Measurements from ENCODE around the gene DHRS7.

DHRS7 gene

DNA sequence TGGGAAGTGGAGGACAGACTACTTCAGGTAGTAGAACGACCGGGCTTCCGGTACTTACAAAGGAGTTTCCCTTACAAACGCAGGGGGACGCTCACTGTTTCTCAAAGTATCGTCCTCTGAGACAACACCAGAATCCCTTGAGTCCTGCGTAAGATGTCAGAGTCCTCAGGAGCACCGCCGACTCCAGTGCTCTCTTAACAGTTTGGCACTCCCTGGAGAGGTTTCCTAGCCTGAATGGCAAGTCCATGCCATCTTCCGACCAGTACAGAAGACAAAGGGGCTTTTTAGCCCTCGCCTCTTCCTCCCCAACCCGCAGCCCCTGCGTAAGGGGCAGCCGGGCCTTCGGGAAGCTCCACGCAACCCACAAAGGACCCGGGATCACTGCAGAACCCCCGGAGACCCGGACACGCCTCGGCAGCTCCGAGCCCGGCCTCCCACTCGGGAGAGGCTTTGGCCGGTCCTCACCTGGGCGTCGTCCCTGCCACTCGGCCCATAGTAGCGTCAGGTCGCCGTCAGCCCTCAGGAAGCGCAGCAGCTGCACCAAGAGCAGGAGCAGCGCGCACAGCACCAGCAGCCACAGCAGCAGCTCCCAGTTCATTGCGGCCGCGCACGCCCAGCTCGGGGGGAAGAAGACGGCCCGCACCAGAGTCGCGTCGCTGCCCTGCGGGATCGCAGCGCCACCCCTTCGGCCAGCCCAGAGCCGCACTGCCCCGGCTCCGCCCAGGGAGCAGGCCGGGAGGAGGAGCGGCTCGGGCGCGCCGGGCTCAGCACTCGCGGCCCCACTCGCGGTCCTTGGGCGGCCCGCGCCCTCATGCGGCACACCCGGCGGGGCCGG is at the start of gene DHRS7:
DHRS7 (minus strand) TSS at position 687 of the 835 bp plus-strand sequence; CDS start at position 598, 89 bp downstream.
- H3K4me3 ChIP-seq (ENCODE audit: low read depth, low read length), result peak within 1 kb of the TSS; percentile 81

- no peak overlapping the region for H3K4me3 ChIP-seq (ENCODE audit: low read depth, low read length)
Observed at GRCh38 chr14:60214415-60215126, 49.4 kb upstream of the DHRS7 start.

DNA sequence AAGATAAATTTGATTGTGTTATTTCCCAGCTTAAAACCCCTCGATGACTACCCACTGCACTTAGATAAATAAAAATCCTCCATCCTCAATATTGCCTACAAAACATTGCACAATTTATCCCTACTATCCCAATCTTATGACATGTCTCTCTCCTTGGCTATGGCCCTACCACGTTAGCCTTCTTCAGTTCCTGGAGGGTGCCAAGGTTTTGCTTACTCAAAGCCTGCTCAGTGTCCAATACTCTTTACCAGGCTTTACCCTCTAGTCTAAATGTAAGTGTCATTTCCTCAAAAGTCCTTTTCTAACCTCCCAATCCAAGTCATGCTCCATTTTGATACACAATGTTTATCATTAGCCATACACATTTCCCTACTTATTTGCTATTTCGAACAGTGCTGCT is 48.8 kb upstream of the DHRS7 start:
- H3K4me3 ChIP-seq (ENCODE audit: low read depth, low read length), result no peak overlapping the region

DNA sequence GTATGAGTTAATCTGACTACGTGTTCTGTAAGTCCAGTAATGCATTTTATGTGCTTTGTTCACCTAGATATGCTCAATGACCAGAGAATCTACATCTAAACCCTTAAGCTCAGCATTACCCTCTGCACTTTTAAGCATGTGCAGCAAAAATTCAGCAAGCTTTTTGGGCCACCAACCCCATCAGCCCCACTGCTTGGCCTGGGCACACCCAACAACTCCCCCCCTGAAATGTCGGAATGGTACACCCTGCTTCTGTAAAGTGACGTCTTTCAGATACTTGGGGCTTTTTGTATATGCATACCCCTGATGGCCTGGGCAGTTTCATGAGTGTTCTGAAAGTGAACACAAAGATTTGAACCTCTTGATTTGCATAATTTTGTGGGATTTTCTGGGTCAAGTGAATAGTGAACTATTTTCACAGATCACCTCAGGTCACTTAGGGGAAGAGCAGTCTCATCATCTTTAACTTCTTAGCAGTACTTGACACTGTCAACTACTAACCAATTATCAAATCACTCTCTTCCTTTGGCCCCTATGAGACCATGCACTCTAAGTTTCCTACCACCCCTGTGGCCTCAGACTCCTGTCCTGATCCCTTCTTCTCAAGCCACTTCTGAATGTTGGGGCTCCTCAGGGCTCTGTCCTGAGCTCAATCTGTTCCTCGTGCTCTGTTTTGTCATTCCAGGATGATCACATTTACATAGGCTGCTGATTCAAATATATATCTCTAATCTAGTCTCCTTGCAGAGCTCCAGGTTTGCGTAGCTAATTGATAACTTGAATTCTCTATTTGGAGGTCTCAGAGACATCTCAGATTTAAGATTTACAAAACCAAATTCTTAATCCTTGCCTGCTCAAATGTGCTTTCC is 47.5 kb upstream of the DHRS7 start:
- no peak overlapping the region for H3K4me3 ChIP-seq (ENCODE audit: low read depth, low read length)

GRCh38 chr14:60211153-60211552 is 46.0 kb upstream of the DHRS7 start:
- no peak overlapping the region for H3K4me3 ChIP-seq (ENCODE audit: low read depth, low read length)

GRCh38 chr14:60210703-60211102 is 45.5 kb upstream of the DHRS7 start:
- H3K4me3 ChIP-seq (ENCODE audit: low read depth, low read length), result no peak overlapping the region

DNA sequence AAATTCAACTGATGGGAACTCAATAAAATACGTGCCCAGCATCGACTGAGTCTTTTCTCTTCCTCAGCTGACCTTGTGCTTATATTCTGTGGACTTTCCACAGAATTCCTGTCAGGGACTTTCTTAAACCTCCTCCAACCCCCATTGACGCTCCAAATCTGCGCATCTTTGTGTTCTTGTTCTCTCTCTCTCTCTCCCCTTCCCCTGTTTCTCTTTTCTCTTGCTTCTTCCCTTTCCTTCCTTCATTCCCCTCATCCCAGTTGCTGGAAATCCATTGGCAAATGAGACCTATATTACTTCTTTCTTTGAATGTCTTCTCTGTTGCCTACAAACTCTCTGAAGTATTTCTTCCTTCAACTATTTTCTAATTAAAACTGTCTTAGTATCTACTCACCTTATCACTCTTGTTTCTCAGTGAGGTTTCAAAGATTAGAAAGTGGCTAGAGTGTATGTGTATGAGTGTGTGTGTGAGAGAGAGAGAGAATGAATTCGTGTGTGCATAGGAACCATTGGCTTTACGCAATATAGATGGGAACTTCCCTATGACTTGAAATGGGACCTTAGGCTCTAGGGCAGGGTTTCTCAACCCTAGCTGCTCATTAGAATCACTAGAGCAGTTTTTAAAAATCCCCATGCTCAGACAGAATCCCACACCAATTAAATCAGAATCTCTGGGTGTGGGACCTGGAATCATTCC is 41.8 kb upstream of the DHRS7 start:
- H3K4me3 ChIP-seq (ENCODE audit: low read depth, low read length), result no peak overlapping the region

- H3K4me3 ChIP-seq (ENCODE audit: low read depth, low read length), result no peak overlapping the region
Observed at GRCh38 chr14:60206249-60206670, 41.1 kb upstream of the DHRS7 start.

GRCh38 chr14:60204843-60205774 is 39.9 kb upstream of the DHRS7 start:
- H3K4me3 ChIP-seq (ENCODE audit: low read depth, low read length), result no peak overlapping the region

GRCh38 chr14:60204104-60204842 is 39.1 kb upstream of the DHRS7 start:
- no peak overlapping the region for H3K4me3 ChIP-seq (ENCODE audit: low read depth, low read length)

DNA sequence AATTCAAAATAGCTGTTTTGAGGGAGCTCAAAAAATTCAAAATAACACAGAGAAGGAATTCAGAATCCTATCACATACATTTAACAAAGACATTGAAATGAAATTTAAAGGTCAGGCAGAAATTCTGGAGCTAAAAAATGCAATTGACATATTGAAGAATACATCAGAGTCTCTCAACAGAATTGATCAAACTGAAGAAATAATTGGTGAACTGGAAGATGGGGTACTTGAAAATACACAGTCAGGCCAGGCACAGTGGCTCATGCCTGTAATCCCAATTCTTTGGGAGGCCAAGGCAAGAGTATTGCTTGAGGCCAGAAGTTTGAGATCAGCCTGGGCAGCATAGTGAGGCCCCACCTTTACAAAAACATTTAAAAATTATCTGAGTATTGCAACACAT is 34.1 kb upstream of the DHRS7 start:
- H3K4me3 ChIP-seq (ENCODE audit: low read depth, low read length), result no peak overlapping the region

DNA sequence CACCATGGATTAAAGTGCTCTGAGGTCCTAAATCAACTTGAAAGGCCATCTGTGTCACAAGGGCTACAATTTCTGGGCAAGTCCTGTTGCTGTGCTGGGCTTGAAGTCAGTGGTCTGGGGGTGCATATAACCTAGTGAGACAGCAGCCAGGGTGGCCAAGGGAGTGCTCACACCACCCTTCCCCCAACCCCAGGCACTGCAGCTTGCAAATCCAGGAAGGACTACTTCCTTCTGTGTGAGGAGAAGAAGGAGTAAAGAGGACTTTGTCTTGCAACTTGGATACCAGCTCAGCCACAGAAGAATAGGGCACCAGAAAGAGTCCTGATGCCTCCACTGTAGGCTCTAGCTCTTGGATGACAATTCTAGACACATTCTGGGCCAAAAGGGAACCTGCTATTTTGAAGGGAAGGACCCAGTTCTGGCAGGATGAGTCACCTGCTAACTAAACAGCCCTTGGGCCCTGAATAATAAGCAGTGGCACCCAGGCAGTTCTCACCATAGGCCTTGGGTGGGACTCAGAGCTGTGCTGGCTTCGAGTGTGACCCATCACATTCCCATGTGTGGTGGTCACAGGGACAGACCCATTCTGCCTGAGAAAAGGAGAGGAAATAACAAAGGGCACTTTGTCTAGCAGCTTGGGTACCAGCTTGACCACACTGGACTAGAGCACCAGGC is 32.6 kb upstream of the DHRS7 start:
- H3K4me3 ChIP-seq (ENCODE audit: low read depth, low read length), result no peak overlapping the region

GRCh38 chr14:60196291-60196690 is 31.1 kb upstream of the DHRS7 start:
- no peak overlapping the region for H3K4me3 ChIP-seq (ENCODE audit: low read depth, low read length)

- H3K4me3 ChIP-seq (ENCODE audit: low read depth, low read length), result no peak overlapping the region
Observed at GRCh38 chr14:60195179-60195810, 30.1 kb upstream of the DHRS7 start.

DNA sequence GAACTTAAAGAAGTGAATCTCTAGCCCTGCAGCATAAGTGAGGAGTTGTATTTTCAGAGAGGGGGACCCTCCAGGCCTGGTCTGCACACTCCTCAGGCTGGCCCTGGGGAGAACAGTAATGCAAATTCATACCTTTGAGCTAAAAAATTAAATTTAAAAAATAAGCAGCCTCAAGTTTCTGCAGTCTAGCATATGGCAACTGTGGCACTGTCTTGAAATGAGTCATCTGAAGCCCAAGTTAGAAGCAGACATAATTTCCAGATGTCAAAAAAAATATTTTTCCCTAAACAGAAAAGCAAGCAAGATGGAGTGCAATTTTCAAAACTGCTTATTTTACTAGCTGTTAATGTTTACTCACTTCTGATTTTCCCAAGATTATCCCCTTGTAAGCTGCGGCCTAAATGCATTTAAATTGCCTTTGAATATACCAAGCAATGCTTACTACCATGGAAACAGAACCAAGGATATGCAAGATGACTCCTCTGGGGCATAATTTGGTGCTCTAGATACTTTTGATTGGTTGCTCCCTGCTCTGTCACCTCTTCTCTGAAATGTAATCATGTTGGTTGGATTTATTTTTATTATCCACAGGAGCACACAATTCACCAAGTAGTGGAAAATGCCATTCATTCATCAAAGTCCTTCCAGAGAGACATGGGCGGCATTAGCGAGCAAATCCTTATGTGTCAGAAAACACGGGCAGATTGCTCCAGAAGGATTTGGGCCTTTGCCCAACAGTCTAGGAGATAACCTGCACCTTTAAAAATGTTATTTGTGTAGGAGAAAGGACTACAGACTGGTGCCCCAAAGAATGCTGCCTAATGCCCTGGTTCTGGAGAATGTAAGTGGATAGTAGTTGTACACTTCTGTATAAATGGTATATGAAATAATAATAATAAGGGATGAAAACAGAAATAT is 25.0 kb upstream of the DHRS7 start:
- no peak overlapping the region for H3K4me3 ChIP-seq (ENCODE audit: low read depth, low read length)

- no peak overlapping the region for H3K4me3 ChIP-seq (ENCODE audit: low read depth, low read length)
Observed at GRCh38 chr14:60188696-60189095, 23.5 kb upstream of the DHRS7 start.

- H3K4me3 ChIP-seq (ENCODE audit: low read depth, low read length), result no peak overlapping the region
Observed at GRCh38 chr14:60188115-60188514, 22.9 kb upstream of the DHRS7 start.

Data from iPS-11a (cell line).